Measurements from ENCODE around the gene ANKRD40CL.

GRCh38 chr17:50728112-50728429, 39.2 kb downstream of the ANKRD40CL start:
- TF ChIP-seq CTCF (IDR thresholded peaks at IDR 0.05; ENCODE audit: low read depth, low read length, missing input control) (no peak), ZBTB33 (IDR thresholded peaks at IDR 0.05) (no peak), RAD21 (IDR thresholded peaks at IDR 0.05) (no peak)

All from liver (tissue), 3 donors.